ENCODE results near the gene PCCA. TPM values are rescaled to one million over a fixed set of nuclear protein-coding genes. Genes with fewer than 3 reads are reported as not detected.

PCCA gene
- total and polyA plus RNA-seq, 2 of the 13 experiments (the other 11 are each of a cell fraction or from before 2014, with no cell fraction given) = 15.0 to 32.2 TPM

DNA sequence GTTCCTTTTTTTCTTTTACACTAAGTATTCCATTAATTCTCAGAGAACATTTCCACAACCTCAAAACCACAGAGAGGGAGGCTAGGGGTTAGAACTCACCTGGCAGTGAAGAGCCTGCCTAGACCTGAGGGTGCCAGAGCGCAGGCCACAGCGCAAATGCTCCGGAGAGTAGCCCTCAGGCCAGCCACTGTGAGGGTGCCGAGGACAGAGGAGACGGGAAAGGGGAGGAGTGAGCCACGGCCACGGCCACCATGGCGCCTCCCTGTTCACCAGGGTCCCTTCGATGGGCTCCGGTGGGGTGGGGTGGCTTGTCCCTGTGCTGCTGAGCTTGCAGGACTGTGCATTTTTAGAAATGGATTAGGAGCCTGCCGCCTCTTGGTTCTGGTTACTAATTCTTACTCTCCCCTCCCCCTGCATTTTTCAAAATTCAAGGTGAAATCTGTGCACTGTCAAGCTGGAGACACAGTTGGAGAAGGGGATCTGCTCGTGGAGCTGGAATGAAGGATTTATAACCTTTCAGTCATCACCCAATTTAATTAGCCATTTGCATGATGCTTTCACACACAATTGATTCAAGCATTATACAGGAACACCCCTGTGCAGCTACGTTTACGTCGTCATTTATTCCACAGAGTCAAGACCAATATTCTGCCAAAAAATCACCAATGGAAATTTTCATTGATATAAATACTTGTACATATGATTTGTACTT lies 440.9 kb downstream of the PCCA start:
- H3K4me2 ChIP-seq (ENCODE audit: low read depth, low read length) = no peak overlapping the region
- no peaks in the 10 kb centered on the region for H3K79me2 ChIP-seq (ENCODE audit: insufficient read depth, low read length)
- ChIA-PET CTCF (ENCODE audit: low intra/inter-chr PET ratio, low total read pairs) (no interaction called here), POLR2A (interaction anchor here (1.1 kb wide), 1 partner anchor 13 kb away, joined by 3 read pairs; no protein-coding TSS in a partner anchor)
- peaks cover 44% of the 10 kb centered on the region for H3K4me1 ChIP-seq (ENCODE audit: insufficient read depth, low read length)
- no peak overlapping the region for H3K27ac ChIP-seq (ENCODE audit: extremely low read length, insufficient read depth, low read length)
- in situ Hi-C loops (cut with HindIII; ENCODE audit: extremely low pct_ligation_motif_present, low pct_unique_long_range_greater_than_20kb) = loop anchor here (25.0 kb wide), 1 partner anchor 868 kb away; no protein-coding TSS in a partner anchor
- H3K27me3 ChIP-seq (ENCODE audit: control insufficient read depth in 1 of 2, insufficient read depth in 2 of 2, low read length in 2 of 2) = no peaks in the 10 kb centered on the region; a peak in 1 of 5 replicates
- BruUV-seq (replicated peaks) = no TSS peak
- intact Hi-C loops (cut with micrococcal nuclease; ENCODE audit: unreplicated experiment) = no loop called here
- no peak for TF ChIP-seq ZNF713 (CRISPR knock-in tag; IDR thresholded peaks at IDR 0.05)
- TF ChIP-seq, protein P1, sequence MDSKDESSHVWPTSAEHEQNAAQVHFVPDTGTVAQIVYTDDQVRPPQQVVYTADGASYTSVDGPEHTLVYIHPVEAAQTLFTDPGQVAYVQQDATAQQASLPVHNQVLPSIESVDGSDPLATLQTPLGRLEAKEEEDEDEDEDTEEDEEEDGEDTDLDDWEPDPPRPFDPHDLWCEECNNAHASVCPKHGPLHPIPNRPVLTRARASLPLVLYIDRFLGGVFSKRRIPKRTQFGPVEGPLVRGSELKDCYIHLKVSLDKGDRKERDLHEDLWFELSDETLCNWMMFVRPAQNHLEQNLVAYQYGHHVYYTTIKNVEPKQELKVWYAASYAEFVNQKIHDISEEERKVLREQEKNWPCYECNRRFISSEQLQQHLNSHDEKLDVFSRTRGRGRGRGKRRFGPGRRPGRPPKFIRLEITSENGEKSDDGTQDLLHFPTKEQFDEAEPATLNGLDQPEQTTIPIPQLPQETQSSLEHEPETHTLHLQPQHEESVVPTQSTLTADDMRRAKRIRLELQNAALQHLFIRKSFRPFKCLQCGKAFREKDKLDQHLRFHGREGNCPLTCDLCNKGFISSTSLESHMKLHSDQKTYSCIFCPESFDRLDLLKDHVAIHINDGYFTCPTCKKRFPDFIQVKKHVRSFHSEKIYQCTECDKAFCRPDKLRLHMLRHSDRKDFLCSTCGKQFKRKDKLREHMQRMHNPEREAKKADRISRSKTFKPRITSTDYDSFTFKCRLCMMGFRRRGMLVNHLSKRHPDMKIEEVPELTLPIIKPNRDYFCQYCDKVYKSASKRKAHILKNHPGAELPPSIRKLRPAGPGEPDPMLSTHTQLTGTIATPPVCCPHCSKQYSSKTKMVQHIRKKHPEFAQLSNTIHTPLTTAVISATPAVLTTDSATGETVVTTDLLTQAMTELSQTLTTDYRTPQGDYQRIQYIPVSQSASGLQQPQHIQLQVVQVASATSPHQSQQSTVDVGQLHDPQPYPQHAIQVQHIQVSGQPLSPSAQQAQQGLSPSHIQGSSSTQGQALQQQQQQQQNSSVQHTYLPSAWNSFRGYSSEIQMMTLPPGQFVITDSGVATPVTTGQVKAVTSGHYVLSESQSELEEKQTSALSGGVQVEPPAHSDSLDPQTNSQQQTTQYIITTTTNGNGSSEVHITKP (CRISPR knock-in tag; IDR thresholded peaks at IDR 0.05; ENCODE audit: low read depth) = no peak
- TF ChIP-seq, protein P2, sequence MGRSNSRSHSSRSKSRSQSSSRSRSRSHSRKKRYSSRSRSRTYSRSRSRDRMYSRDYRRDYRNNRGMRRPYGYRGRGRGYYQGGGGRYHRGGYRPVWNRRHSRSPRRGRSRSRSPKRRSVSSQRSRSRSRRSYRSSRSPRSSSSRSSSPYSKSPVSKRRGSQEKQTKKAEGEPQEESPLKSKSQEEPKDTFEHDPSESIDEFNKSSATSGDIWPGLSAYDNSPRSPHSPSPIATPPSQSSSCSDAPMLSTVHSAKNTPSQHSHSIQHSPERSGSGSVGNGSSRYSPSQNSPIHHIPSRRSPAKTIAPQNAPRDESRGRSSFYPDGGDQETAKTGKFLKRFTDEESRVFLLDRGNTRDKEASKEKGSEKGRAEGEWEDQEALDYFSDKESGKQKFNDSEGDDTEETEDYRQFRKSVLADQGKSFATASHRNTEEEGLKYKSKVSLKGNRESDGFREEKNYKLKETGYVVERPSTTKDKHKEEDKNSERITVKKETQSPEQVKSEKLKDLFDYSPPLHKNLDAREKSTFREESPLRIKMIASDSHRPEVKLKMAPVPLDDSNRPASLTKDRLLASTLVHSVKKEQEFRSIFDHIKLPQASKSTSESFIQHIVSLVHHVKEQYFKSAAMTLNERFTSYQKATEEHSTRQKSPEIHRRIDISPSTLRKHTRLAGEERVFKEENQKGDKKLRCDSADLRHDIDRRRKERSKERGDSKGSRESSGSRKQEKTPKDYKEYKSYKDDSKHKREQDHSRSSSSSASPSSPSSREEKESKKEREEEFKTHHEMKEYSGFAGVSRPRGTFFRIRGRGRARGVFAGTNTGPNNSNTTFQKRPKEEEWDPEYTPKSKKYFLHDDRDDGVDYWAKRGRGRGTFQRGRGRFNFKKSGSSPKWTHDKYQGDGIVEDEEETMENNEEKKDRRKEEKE (IDR thresholded peaks at IDR 0.05) = no peak
- TF ChIP-seq TCF7 (IDR thresholded peaks at IDR 0.05; ENCODE audit: low read depth) = no peak
- TF ChIP-seq PTBP1 (IDR thresholded peaks at IDR 0.05; ENCODE audit: low read depth, low read length, poor library complexity, severe bottlenecking) = no peak
- TF ChIP-seq ZSCAN29 (CRISPR knock-in tag; conservative IDR thresholded peaks at IDR 0.05) = no peak
- TF ChIP-seq MAFF (IDR thresholded peaks at IDR 0.05; ENCODE audit: low read depth, low read length) = no peak
- no peak for TF ChIP-seq ZKSCAN5 (CRISPR knock-in tag; IDR thresholded peaks at IDR 0.05)
- no peak for TF ChIP-seq ZNF629 (CRISPR knock-in tag; conservative IDR thresholded peaks at IDR 0.05)
- TF ChIP-seq ZNF703 (CRISPR knock-in tag; IDR thresholded peaks at IDR 0.05; ENCODE audit: borderline replicate concordance) = no peak
- TF ChIP-seq ZMAT5 (CRISPR knock-in tag; IDR thresholded peaks at IDR 0.05; ENCODE audit: borderline replicate concordance, low read depth) = no peak
- no peak for TF ChIP-seq CHCHD3 (CRISPR knock-in tag; IDR thresholded peaks at IDR 0.05)
- no peak overlapping the region for H3K4me3 ChIP-seq (replicated peaks in 1 of 3; ENCODE audit: insufficient read depth in 1 of 3, low read depth in 2 of 3, low read length in 3 of 3)
- no peaks in the 10 kb centered on the region for H3K9me3 ChIP-seq (ENCODE audit: low read length)
- 96% methylated on average over 15 of the region's 15 CpGs for WGBS (ENCODE audit: low lambda C conversion rate)
- no peaks in the 10 kb centered on the region for H4K20me1 ChIP-seq (ENCODE audit: insufficient read depth, low read length)
- H3K36me3 ChIP-seq (replicated peaks in 1 of 2; ENCODE audit: control insufficient read depth in 1 of 2, insufficient read depth in 2 of 2, low read length in 2 of 2) = peaks cover 7% of the 10 kb centered on the region in 2 experiments; a peak in 4 of 5 replicates
- no peak overlapping the region for H2AFZ ChIP-seq (ENCODE audit: low read length)
- no peak overlapping the region for H3K9ac ChIP-seq (ENCODE audit: insufficient read depth, low read depth, low read length)
- ATAC-seq (no peak), DNase-seq (ENCODE audit: low spot score) (no peak), FAIRE-seq (no peak)
